ENCODE measurements around the gene ZBTB21. TPM values are rescaled to one million over a fixed set of nuclear protein-coding genes. Genes with fewer than 3 reads are reported as not detected.

The ZBTB21 gene
- total and polyA plus RNA-seq, 2 donors, result 5.4 to 7.9 TPM

GRCh38 chr21:41971891-41972290 lies 38.3 kb downstream of the ZBTB21 start:
- Histone ChIP-seq H3K27me3 (ENCODE audit: control insufficient read depth in 2 of 2, insufficient read depth in 1 of 2, low read length in 1 of 2) (no peaks in the 10 kb centered on the region), H3K9me3 (ENCODE audit: control insufficient read depth in 2 of 2, insufficient read depth in 1 of 2, low read length in 1 of 2) (peaks cover 0 to 23% of the 10 kb centered on the region in 2 donors), H3K4me1 (ENCODE audit: control insufficient read depth in 2 of 2, insufficient read depth in 2 of 2, low read length in 2 of 2) (peaks cover 5 to 25% of the 10 kb centered on the region in 2 donors), H3K4me3 (ENCODE audit: low read length in 2 of 2) (no peak overlapping the region), H3K27ac (ENCODE audit: low read depth in 1 of 2, low read length in 1 of 2) (no peak overlapping the region), H3K36me3 (ENCODE audit: control insufficient read depth in 2 of 2, insufficient read depth in 2 of 2, low read length in 1 of 2) (no peaks in the 10 kb centered on the region)
- 95% methylated on average over 6 of the region's 6 CpGs for WGBS
- DNase-seq (ENCODE audit: low read depth in 6 of 9, low spot score in 9 of 9), result no peak

GRCh38 chr21:41970751-41971653 lies 39.2 kb downstream of the ZBTB21 start:
- Histone ChIP-seq H3K27ac (ENCODE audit: low read depth in 1 of 2, low read length in 1 of 2) (no peak overlapping the region), H3K36me3 (ENCODE audit: control insufficient read depth in 2 of 2, insufficient read depth in 2 of 2, low read length in 1 of 2) (no peaks in the 10 kb centered on the region), H3K9me3 (ENCODE audit: control insufficient read depth in 2 of 2, insufficient read depth in 1 of 2, low read length in 1 of 2) (peaks cover 0 to 23% of the 10 kb centered on the region in 2 donors), H3K4me3 (ENCODE audit: low read length in 2 of 2) (no peak overlapping the region), H3K27me3 (ENCODE audit: control insufficient read depth in 2 of 2, insufficient read depth in 1 of 2, low read length in 1 of 2) (no peaks in the 10 kb centered on the region), H3K4me1 (ENCODE audit: control insufficient read depth in 2 of 2, insufficient read depth in 2 of 2, low read length in 2 of 2) (peaks cover 5 to 25% of the 10 kb centered on the region in 2 donors)
- WGBS, result 91% methylated on average over 20 of the region's 20 CpGs
- DNase-seq (ENCODE audit: low read depth in 6 of 9, low spot score in 9 of 9), result no peak

GRCh38 chr21:41970106-41970391 lies 40.1 kb downstream of the ZBTB21 start:
- H3K27ac ChIP-seq (ENCODE audit: low read depth in 1 of 2, low read length in 1 of 2), result no peak overlapping the region
- H3K4me1 ChIP-seq (ENCODE audit: control insufficient read depth in 2 of 2, insufficient read depth in 2 of 2, low read length in 2 of 2), result peaks cover 5 to 25% of the 10 kb centered on the region in 2 donors
- no peaks in the 10 kb centered on the region for H3K36me3 ChIP-seq (ENCODE audit: control insufficient read depth in 2 of 2, insufficient read depth in 2 of 2, low read length in 1 of 2)
- 96% methylated on average over 5 of the region's 5 CpGs for WGBS
- DNase-seq (ENCODE audit: low read depth in 6 of 9, low spot score in 9 of 9), result no peak
- no peaks in the 10 kb centered on the region for H3K27me3 ChIP-seq (ENCODE audit: control insufficient read depth in 2 of 2, insufficient read depth in 1 of 2, low read length in 1 of 2)
- H3K9me3 ChIP-seq (ENCODE audit: control insufficient read depth in 2 of 2, insufficient read depth in 1 of 2, low read length in 1 of 2), result peaks cover 0 to 23% of the 10 kb centered on the region in 2 donors
- no peak overlapping the region for H3K4me3 ChIP-seq (ENCODE audit: low read length in 2 of 2)

- Histone ChIP-seq H3K4me3 (ENCODE audit: low read length in 2 of 2) (no peak overlapping the region), H3K9me3 (ENCODE audit: control insufficient read depth in 2 of 2, insufficient read depth in 1 of 2, low read length in 1 of 2) (peaks cover 0 to 12% of the 10 kb centered on the region in 2 donors), H3K27me3 (ENCODE audit: control insufficient read depth in 2 of 2, insufficient read depth in 1 of 2, low read length in 1 of 2) (no peaks in the 10 kb centered on the region), H3K4me1 (ENCODE audit: control insufficient read depth in 2 of 2, insufficient read depth in 2 of 2, low read length in 2 of 2) (peaks cover 0 to 10% of the 10 kb centered on the region in 2 donors), H3K27ac (ENCODE audit: low read depth in 1 of 2, low read length in 1 of 2) (no peak overlapping the region), H3K36me3 (ENCODE audit: control insufficient read depth in 2 of 2, insufficient read depth in 2 of 2, low read length in 1 of 2) (no peaks in the 10 kb centered on the region)
- no peak for DNase-seq (ENCODE audit: low read depth in 6 of 9, low spot score in 9 of 9)
- WGBS, result 94% methylated on average over 4 of the region's 4 CpGs
Observed at GRCh38 chr21:41967708-41968107, 42.5 kb downstream of the ZBTB21 start.

GRCh38 chr21:41966872-41967621 lies 43.1 kb downstream of the ZBTB21 start:
- 96% methylated on average over 10 of the region's 10 CpGs for WGBS
- DNase-seq (ENCODE audit: low read depth in 6 of 9, low spot score in 9 of 9), result no peak
- peaks cover 0 to 13% of the 10 kb centered on the region in 2 donors for H3K4me1 ChIP-seq (ENCODE audit: control insufficient read depth in 2 of 2, insufficient read depth in 2 of 2, low read length in 2 of 2)

GRCh38 chr21:41966041-41966833 lies 43.9 kb downstream of the ZBTB21 start:
- Histone ChIP-seq H3K4me1 (ENCODE audit: control insufficient read depth in 2 of 2, insufficient read depth in 2 of 2, low read length in 2 of 2) (peaks cover 0 to 21% of the 10 kb centered on the region in 2 donors), H3K27me3 (ENCODE audit: control insufficient read depth in 2 of 2, insufficient read depth in 1 of 2, low read length in 1 of 2) (no peaks in the 10 kb centered on the region), H3K27ac (ENCODE audit: low read depth in 1 of 2, low read length in 1 of 2) (no peak overlapping the region), H3K9me3 (ENCODE audit: control insufficient read depth in 2 of 2, insufficient read depth in 1 of 2, low read length in 1 of 2) (peaks cover 0 to 9% of the 10 kb centered on the region in 2 donors), H3K36me3 (ENCODE audit: control insufficient read depth in 2 of 2, insufficient read depth in 2 of 2, low read length in 1 of 2) (no peaks in the 10 kb centered on the region), H3K4me3 (ENCODE audit: low read length in 2 of 2) (no peak overlapping the region)
- DNase-seq (ENCODE audit: low read depth in 6 of 9, low spot score in 9 of 9), result no peak
- 95% methylated on average over 11 of the region's 11 CpGs for WGBS

More at GRCh38 chr21:41966872-41967621, 43.1 kb downstream of the ZBTB21 start:
- H3K4me3 ChIP-seq (ENCODE audit: low read length in 2 of 2), result no peak overlapping the region
- H3K27me3 ChIP-seq (ENCODE audit: control insufficient read depth in 2 of 2, insufficient read depth in 1 of 2, low read length in 1 of 2), result no peaks in the 10 kb centered on the region
- peaks cover 0 to 9% of the 10 kb centered on the region in 2 donors for H3K9me3 ChIP-seq (ENCODE audit: control insufficient read depth in 2 of 2, insufficient read depth in 1 of 2, low read length in 1 of 2)
- H3K27ac ChIP-seq (ENCODE audit: low read depth in 1 of 2, low read length in 1 of 2), result no peak overlapping the region
- H3K36me3 ChIP-seq (ENCODE audit: control insufficient read depth in 2 of 2, insufficient read depth in 2 of 2, low read length in 1 of 2), result no peaks in the 10 kb centered on the region

- H3K36me3 ChIP-seq (ENCODE audit: control insufficient read depth in 2 of 2, insufficient read depth in 2 of 2, low read length in 1 of 2), result no peaks in the 10 kb centered on the region
- H3K4me1 ChIP-seq (ENCODE audit: control insufficient read depth in 2 of 2, insufficient read depth in 2 of 2, low read length in 2 of 2), result peaks cover 0 to 19% of the 10 kb centered on the region in 2 donors
- DNase-seq (ENCODE audit: low read depth in 6 of 9, low spot score in 9 of 9), result no peak
- no peaks in the 10 kb centered on the region for H3K27me3 ChIP-seq (ENCODE audit: control insufficient read depth in 2 of 2, insufficient read depth in 1 of 2, low read length in 1 of 2)
- H3K27ac ChIP-seq (ENCODE audit: low read depth in 1 of 2, low read length in 1 of 2), result no peak overlapping the region
- 94% methylated on average over 10 of the region's 10 CpGs for WGBS
- peaks cover 0 to 2% of the 10 kb centered on the region in 2 donors for H3K9me3 ChIP-seq (ENCODE audit: control insufficient read depth in 2 of 2, insufficient read depth in 1 of 2, low read length in 1 of 2)
- no peak overlapping the region for H3K4me3 ChIP-seq (ENCODE audit: low read length in 2 of 2)
Observed at GRCh38 chr21:41965461-41966013, 44.6 kb downstream of the ZBTB21 start.

- Histone ChIP-seq H3K4me1 (ENCODE audit: control insufficient read depth in 2 of 2, insufficient read depth in 2 of 2, low read length in 2 of 2) (peaks cover 0 to 19% of the 10 kb centered on the region in 2 donors), H3K36me3 (ENCODE audit: control insufficient read depth in 2 of 2, insufficient read depth in 2 of 2, low read length in 1 of 2) (no peaks in the 10 kb centered on the region), H3K9me3 (ENCODE audit: control insufficient read depth in 2 of 2, insufficient read depth in 1 of 2, low read length in 1 of 2) (no peaks in the 10 kb centered on the region), H3K27me3 (ENCODE audit: control insufficient read depth in 2 of 2, insufficient read depth in 1 of 2, low read length in 1 of 2) (no peaks in the 10 kb centered on the region), H3K27ac (ENCODE audit: low read depth in 1 of 2, low read length in 1 of 2) (no peak overlapping the region), H3K4me3 (ENCODE audit: low read length in 2 of 2) (no peak overlapping the region)
- no peak for DNase-seq (ENCODE audit: low read depth in 6 of 9, low spot score in 9 of 9)
- WGBS, result 97% methylated on average over 5 of the region's 5 CpGs
Observed at GRCh38 chr21:41965045-41965444, 45.1 kb downstream of the ZBTB21 start.

Data from thymus (tissue), 11 donors.